OCI-LY3 (cell line): Measurements from ENCODE around the gene BANF2.

ENCODE experiments used
- EZH2phosphoT487 ChIP-seq: fragments of 200-600 bp; shearing (Covaris generic); IDR thresholded peaks from 2 replicates; pipeline ENCODE4 v1.6.1; 2018; ENCODE audit warnings: antibody characterized with exemption, mixed run types, low read depth
- TF ChIP-seq, protein P1 (sequence below): fragments of 200-600, 300-600 bp; sonication (generic); IDR thresholded peaks from 2 replicates; pipeline ENCODE4 v1.5.1; 2014; ENCODE audit warnings: antibody characterized with exemption, low read length, low read depth

DNA sequence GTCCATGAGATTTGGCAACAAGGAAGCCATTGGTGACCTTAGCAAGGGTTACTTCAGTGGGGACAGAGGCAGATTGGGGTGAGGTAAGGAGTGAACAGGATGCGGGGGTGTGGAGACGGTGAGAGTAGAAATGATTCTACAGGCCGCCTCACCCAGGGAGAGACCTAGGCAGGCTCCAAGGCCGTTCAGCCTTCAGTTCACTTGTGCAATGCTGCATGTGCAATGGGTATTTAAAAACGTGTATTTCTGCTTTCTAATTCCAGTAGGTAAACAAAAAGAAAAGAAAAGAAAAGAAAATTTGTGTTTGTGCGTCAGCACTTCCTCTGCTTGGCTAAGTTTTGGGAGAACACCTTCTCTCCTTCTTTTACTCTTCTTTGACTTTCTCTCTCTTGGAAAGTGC, 56.8 kb downstream of the BANF2 start:
- no peak for TF ChIP-seq EZH2phosphoT487
- TF ChIP-seq, protein P1, sequence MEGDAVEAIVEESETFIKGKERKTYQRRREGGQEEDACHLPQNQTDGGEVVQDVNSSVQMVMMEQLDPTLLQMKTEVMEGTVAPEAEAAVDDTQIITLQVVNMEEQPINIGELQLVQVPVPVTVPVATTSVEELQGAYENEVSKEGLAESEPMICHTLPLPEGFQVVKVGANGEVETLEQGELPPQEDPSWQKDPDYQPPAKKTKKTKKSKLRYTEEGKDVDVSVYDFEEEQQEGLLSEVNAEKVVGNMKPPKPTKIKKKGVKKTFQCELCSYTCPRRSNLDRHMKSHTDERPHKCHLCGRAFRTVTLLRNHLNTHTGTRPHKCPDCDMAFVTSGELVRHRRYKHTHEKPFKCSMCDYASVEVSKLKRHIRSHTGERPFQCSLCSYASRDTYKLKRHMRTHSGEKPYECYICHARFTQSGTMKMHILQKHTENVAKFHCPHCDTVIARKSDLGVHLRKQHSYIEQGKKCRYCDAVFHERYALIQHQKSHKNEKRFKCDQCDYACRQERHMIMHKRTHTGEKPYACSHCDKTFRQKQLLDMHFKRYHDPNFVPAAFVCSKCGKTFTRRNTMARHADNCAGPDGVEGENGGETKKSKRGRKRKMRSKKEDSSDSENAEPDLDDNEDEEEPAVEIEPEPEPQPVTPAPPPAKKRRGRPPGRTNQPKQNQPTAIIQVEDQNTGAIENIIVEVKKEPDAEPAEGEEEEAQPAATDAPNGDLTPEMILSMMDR: no peak
